GM18499 (cell line): ENCODE results near the gene AQP9.

Source experiments
- ATAC-seq: cut with Tn5 transposase; IDR thresholded peaks from one replicate; pipeline ENCODE4 v1.9.1; 2021; ENCODE audit warnings: moderate number of reproducible peaks; ENCODE audit not compliant: insufficient read depth, unreplicated experiment

Gene AQP9

GRCh38 chr15:58139276-58139988, 1.3 kb downstream of the AQP9 start:
- no peak for ATAC-seq

DNA sequence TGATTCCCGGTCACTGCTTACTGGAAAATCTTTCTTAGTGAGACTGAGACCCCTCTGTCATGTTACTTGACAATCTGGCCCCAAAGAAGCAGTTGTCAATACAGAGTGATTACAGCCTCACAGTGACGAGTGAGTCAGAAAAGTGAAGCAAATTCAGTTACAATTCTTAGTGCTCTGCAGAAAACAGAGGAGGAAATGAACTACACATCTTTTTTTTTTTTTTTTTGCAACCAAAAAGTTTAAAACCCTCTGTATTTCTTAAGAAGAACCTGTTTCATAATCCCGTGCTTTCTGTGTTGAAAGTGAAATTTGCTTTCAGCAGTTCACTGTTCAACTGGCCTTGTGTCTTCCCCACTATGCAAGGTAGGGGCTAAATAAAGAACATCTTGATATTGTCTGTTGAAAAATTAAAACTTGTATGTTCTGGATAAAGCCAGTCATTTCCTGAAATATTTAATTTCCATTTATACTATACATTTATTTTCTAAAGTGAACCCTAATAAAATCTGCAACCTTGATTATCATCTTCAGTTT, 1.9 kb downstream of the AQP9 start:
- ATAC-seq: no peak

- ATAC-seq: no peak
Observed at GRCh38 chr15:58141894-58142293, 3.7 kb downstream of the AQP9 start.

DNA sequence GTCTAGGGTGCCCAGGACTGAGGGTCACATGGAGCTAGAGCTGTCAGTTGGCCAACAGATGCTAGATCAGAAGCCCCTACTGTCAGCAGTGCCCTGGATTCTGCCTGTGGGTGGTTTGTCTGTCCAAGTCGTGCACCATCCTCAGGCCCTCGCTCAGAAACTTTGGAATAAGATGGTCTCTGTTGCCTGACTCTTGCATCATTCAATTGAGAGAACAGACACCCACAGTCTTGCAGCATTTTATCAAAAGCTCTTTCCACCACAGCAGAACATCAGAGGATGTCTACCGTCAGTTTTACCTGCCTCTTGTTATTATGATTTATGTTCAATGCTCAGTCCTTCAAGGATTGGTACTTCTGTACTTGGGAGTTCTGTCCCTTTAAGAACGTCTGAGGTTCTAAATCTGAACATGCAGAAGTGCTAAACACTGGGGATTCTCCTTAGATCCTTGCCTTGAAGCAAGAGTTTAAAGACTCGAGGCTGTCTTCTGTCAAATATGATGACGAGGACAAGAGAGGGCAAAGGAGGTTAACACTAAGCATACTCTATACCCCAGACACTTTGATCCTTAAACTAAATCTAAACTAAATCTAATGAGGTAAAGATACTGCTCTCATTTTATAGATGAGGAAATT, 4.8 kb downstream of the AQP9 start:
- no peak for ATAC-seq

- no peak for ATAC-seq
Observed at GRCh38 chr15:58145606-58146005, 7.4 kb downstream of the AQP9 start.

GRCh38 chr15:58146211-58146610, 8.0 kb downstream of the AQP9 start:
- ATAC-seq: no peak

DNA sequence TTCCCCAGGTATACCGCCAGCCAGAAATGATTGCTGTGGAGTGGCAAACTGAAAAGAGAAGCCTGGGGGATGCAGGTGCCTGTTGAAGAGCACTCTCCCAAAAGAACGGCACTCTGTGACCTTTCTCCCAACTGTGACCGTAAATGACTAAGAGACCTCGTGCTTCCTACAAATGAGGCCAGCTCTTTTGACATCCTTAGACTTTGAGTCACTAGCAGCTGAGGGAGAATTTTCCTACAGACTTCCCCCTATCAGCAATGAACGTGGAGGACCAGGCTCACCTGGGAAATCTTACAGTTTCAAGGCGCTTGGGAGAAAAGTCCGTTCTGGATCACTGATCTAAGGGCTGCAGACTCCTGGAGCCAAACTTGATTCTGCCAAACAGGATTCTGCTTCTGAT, 8.6 kb downstream of the AQP9 start:
- no peak for ATAC-seq

GRCh38 chr15:58147171-58147611, 9.0 kb downstream of the AQP9 start:
- ATAC-seq: no peak

- ATAC-seq: no peak
Observed at GRCh38 chr15:58148120-58148519, 9.9 kb downstream of the AQP9 start.

DNA sequence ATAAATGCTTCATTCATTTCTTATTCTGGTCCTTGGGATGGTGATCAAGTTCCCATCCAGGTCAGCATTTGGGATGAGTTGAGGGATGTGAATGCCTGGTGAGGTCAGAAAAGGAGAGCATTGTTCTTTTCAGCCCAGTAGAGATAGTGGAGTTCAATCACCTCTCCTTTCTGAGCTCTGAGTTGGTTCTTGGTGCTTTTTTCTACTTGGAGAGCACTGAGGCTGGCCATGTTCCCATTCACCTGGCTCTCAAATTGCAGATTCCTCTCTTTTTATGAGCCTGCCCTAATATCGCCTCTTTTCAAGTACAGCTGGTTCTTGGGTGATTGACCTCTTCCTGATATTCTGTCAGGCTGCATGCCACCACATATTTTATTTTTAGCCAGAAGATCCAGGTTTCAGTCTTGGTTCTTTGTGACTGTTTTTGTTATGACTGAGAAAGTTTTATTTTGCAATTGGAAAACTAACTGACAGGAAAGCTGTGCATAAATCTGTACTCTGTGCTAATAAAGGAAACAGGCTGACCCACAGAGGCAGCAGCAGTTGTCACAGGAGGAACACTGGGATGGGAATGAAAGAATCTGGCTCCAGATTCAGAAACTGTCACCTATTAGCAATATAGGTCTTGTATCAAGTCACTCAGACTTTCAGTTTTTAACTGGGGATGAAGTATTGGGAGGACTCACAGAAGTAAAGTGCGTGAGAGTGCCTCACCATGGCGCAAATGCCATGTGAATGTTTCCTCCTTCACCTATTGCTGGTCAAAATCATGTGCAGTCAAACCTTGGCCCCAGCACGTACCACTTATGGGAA, 10.7 kb downstream of the AQP9 start:
- no peak for ATAC-seq

DNA sequence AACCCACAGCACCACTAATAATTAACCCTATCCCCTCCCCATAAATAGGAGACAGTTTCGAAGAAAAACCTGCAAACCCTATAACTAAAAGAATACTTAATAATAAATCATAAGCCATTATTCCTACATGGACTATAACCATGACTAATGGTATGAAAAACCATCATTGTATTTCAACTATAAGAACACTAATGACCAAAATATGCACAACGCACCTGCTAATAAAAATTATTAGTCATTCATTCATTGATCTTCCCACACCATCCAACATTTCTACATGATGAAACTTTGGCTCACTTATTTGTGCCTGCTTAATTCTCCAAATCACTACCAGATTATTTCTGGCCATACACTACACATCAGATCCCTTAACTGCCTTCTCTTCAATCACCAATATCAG, 16.6 kb downstream of the AQP9 start:
- no peak for ATAC-seq

- ATAC-seq: no peak
Observed at GRCh38 chr15:58159827-58160386, 21.7 kb downstream of the AQP9 start.

- no peak for ATAC-seq
Observed at GRCh38 chr15:58161436-58161930, 23.3 kb downstream of the AQP9 start.

DNA sequence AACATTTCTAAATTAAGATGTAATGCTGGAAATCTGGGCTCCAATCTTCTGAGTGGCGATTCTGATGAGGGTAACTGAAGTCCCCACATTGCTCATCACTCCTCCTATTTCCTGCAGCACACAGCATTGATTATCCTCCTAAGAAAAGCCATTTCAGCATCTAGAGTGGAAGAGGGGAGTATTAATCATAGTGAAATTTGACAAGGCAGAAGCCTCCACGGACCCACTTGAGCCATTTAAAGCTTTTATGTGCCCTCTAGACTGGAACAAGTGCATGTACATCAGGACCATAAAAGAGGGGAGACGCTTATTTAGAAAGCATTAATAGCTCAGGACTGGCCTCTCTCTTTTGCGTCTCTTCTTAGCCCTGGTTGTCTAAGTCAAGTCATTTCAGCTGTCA, 25.8 kb downstream of the AQP9 start:
- ATAC-seq: no peak

DNA sequence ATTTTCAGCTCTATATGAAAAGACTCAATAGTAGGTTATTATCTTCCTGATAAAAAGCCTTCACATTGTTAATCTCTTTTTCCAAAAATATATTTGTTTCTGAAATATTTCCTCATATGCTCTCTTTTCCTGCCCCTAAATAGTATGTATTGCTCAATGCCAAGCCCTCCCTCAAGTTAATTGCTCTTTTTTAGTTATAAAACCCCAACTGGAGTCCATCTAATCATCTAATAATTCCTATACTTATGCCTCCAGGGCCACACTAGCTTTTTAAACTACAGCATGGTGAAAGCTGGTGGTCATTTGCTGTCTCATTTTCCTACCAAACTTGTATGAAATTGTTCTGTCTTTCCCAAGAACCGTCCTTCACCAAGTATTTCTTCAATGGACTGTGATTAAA, 26.7 kb downstream of the AQP9 start:
- no peak for ATAC-seq

GRCh38 chr15:58165661-58166060, 27.5 kb downstream of the AQP9 start:
- ATAC-seq: no peak

GRCh38 chr15:58167095-58167691, 29.0 kb downstream of the AQP9 start:
- no peak for ATAC-seq

DNA sequence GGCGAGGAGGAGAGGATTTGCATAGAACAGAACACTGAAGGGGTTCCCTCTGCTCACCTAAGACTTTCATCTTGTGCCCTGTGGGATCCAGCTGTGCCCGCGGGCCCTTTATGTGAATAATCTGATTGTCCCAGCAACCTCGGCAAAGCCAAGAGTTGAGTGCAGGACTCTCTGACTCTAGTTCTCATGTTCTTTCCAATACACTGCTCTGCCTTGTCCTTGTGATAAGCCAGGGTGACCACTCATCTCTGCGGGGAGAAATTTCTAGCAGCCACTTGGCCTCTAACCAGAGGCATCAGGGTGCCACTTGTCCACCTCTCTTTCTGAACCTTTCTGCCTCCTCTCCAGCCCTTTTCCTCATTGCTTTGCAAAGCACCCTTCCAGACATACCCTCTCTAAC, 31.8 kb downstream of the AQP9 start:
- no peak for ATAC-seq

DNA sequence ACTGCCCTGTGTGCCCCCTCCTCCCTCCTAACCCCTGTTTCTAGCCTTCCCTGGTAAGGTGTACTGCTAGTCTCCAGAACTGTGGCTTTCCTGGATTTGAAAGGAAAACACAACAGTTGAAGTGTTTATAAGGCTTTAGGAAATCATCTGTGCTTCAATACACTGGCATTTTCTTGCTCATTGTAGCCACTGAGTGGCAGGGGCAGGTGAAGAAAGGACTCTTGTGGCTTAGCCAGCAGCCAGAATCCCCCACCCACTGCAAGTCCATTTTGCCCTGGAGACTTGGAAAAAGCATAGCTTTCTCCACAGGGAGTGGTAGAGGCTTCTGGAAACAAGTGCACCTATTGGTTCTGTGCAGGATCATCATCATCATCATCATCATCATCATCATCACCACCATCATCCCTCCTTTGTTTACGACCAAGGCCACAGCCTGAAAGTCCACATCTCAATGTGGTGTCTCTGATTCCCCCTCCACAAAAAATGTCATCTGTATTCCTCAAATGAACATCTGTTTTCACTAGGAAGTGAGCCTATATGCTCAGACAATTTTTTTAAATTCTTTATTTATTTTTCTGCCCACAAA, 33.4 kb downstream of the AQP9 start:
- ATAC-seq: no peak

- no peak for ATAC-seq
Observed at GRCh38 chr15:58174709-58175108, 36.5 kb downstream of the AQP9 start.
